Peyer's patch (tissue), 4 donors: ENCODE results near the gene CBX5.

Experiments used
- POLR2A ChIP-seq, 2 donors: fragments of 450-650 bp; IDR thresholded peaks; one replicate each; pipeline ENCODE4 v1.5.1; 2017; ENCODE audit warnings: antibody characterized with exemption in 2 of 2, mild to moderate bottlenecking in 2 of 2, moderate library complexity in 2 of 2
- TF ChIP-seq, protein P1 (sequence below), 6 experiments: fragments of 450-650 bp in 4 of 6; fragments of 200-600 bp in 2 of 6; sonication (generic) in 1 of 6; IDR thresholded peaks; one replicate each; pipeline ENCODE4 v1.5.1; 2017 to 2019; ENCODE audit warnings: antibody characterized with exemption in 6 of 6, mild to moderate bottlenecking in 3 of 6, moderate library complexity in 1 of 6

DNA sequence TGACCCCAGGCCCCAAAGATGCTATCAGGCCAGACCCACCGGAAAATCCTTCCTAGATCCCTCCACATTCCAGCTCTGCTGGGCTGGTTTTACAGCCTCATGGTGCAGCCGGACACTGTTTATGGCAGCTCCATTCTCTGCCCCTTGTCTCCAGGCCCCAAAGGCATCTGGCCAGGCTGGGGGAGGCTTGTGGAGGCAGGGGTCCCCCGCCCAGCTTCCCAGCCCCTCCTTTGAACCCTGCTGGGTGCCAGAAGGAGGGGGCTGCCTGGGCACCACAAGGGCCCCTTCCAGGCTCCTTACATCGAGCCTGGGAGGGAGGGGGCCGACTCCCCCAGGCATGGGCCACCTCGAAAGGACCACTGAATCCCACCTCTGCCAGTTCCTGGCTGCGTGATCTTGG lies 71.3 kb downstream of the CBX5 start:
- TF ChIP-seq, protein P1, sequence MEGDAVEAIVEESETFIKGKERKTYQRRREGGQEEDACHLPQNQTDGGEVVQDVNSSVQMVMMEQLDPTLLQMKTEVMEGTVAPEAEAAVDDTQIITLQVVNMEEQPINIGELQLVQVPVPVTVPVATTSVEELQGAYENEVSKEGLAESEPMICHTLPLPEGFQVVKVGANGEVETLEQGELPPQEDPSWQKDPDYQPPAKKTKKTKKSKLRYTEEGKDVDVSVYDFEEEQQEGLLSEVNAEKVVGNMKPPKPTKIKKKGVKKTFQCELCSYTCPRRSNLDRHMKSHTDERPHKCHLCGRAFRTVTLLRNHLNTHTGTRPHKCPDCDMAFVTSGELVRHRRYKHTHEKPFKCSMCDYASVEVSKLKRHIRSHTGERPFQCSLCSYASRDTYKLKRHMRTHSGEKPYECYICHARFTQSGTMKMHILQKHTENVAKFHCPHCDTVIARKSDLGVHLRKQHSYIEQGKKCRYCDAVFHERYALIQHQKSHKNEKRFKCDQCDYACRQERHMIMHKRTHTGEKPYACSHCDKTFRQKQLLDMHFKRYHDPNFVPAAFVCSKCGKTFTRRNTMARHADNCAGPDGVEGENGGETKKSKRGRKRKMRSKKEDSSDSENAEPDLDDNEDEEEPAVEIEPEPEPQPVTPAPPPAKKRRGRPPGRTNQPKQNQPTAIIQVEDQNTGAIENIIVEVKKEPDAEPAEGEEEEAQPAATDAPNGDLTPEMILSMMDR (IDR thresholded peaks at IDR 0.05) = no peak
- TF ChIP-seq POLR2A (IDR thresholded peaks at IDR 0.05) = no peak
